Activated CD4-positive, alpha-beta T cell treated with anti-CD3 and anti-CD28 coated beads, Interleukin-2, amount 50 U/mL, for 24 hours (primary cell): Measurements from ENCODE around the gene BLCAP.
"Not testable (repeated sequence)": the region's sequence is repeated elsewhere in the genome, so short reads cannot be mapped to it uniquely, and the experiment has no call there.

Experiments used
- DNase-seq, 2 donors: peaks; one replicate each; pipeline ENCODE4 v3.0.0-alpha.2; 2020; ENCODE audit warnings: low read depth in 1 of 2, low spot score in 1 of 2

The BLCAP gene, protein sequence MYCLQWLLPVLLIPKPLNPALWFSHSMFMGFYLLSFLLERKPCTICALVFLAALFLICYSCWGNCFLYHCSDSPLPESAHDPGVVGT

DNA sequence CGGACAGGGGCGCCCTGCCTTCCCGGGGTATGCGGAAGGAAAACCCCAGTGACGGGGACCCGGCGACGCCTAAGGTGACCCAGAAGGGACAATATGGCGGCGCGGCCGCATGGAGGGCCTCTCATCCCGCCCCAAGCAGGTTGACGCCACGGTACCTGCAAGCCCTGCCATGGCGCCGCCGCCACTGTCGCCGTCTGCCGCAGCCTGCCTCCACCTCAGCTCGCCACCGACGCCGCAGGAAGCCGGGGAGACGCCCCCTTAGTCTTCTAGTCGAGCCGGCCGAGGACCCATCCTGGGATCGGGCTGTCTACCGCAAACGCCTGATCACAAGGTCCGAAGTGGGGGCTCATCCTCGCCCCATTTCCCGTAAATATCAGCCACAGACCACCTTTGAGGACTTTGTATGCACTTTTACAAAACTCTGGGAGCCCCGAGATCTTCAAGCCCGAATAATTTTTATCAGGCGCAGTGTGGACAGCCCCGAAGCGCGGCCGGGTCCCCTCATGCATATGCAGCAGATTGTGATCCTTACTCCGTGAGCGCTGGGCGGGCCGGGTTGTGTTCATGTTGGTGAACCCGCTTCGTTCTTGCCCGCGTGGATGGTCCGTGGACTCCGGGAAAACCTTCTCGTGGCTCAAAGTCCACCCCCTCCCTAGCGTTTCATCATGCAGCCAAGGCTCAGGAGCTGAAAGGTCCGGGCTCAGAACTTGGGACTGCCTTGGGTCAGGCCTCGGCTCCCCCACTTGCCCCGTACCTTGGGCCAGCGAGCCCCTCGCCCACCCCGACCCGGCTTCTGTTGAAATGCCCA lies at the start of gene BLCAP:
BLCAP (minus strand) TSS at position 239 of the 808 bp plus-strand sequence. CDS start 8,702 bp downstream, outside the sequence.
- DNase-seq: peak; percentile 90 to 91

DNA sequence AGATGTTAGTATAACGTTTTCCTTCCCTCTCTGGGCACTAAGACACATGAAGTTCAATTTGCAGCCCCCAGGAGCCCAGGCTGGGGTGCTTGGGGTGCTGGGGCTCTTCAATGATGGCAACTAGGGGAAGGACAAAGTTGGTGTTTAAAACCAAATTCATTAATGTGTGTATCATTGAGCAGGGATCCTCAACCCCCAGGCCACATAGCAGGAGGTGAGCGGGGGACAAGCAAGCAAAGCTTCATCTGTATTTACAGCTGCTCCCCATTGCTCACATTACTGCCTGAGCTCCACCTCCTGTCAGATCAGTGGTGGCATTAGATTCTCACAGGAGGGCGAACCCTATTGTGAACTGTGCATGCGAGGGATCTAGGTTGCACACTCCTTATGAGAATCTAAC lies 49.8 kb upstream of the BLCAP start:
- DNase-seq: not testable (repeated sequence)

DNA sequence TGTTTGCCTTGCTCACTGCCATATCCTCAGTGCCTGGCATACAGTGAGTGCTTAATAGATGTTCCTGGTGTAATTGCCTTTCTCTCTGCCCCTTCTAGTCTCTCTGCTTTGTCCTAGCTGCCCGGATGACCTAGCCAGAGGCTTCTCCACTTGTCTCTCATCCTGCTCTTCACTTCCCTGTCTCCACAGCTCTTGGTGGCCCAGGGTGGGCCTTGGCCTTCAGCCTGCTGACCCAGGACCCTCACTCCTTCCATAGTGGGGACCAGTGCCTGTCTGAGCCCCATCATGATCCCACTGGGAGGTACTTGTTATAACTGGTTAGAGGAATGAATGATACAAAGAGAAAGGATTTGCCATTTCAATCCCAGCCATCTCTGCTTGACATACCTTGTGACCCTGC lies 49.2 kb upstream of the BLCAP start:
- no peak for DNase-seq

DNA sequence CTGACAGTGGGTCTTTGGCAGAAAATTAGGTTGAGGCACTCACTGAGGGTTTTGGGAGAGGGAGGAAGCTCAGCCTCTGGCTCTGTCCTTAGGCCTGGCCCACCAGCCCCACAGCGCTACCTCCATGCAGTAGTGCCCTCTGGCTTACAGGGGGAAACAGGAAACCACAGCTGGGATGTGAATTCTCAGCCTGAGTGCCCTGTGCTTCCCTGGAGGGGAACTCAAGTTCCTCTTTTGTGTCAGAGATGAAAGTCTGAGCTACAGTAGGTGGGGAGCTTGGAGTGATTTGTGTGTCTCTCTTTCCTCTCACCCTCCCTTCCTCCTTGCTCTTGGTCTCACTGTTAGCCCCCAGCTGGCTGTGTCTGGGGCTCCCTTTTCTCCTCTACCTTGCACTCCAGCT lies 48.2 kb upstream of the BLCAP start:
- no peak for DNase-seq

DNA sequence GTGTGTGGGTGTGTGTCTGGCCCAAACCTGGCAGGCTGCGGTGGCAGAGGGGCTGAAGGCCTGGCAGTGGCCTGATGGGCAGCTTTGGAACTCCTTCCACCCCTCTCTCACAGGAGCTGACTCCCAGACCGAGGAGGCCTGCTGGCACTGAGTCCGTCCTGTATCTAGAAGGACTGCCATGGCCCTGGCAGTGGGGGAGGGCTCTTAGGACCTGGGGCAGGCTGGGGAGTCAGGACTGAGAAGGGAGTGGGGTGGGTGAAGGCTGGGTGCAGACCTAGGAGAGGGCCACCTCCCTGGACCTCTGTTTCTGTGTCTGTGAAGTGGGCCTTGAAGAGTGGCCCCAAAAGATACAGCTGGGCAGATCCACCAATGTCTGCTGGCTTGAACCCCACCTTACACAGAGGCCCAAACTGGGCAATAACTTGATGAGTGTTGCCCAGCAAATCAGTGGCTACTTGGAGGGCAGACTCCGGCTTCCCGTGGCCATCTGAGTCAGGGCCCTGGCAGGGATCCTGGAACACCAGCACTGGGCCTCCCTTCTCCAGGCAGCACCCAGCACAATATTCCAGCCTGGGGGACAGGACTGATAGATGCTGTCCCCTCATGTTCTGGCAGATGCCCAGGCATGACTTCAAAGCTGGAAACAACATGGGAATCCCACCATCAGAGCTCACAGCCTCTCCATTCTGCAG lies 46.7 kb upstream of the BLCAP start:
- DNase-seq: no peak

DNA sequence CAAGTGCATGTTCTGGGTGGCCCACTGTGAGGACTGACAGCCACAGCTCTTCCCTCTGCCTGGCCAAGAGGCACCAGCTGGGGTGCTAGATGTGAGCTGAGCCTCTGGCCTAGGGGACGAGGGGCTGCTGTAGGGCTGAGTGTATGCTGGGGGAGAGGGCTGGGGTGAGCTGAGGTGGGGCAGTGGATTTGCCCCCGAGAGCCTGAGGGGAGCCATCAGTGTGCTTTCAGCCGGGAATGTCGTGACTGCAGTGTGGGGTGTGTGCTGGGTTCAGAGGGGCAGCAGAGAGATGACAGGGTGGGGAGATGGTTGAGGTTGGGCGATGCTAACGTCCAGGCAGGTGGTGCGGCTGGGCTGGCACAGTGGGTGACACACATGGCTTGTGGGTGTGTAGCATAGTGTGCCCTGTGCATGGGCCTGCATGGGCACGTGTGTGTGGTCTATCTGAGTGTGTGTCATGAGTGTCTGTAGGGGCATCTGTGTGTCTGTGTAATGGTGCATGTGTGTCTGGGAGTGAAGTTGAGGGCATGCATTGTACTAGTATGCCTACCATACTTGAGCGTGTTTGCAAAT lies 46.0 kb upstream of the BLCAP start:
- no peak for DNase-seq

DNA sequence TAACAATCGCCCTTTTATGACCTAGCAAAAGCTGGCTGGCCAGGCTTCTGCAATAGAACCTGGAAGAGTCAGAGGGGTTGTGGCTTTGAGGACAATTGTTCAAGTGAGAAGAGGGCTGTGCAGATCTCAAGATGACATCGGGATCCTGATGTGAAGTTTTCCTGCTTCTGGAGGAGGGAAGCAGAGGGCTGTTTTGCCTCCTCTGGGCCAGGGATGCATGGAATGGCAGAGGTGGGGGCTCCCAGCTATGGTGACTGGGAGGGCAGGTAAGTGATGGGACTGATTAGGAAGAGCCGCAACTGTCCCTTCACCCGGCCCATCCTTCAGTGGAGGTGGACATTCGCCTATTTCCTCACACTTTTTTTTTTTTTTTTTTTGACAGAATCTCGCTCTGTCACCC lies 43.4 kb upstream of the BLCAP start:
- no peak for DNase-seq

DNA sequence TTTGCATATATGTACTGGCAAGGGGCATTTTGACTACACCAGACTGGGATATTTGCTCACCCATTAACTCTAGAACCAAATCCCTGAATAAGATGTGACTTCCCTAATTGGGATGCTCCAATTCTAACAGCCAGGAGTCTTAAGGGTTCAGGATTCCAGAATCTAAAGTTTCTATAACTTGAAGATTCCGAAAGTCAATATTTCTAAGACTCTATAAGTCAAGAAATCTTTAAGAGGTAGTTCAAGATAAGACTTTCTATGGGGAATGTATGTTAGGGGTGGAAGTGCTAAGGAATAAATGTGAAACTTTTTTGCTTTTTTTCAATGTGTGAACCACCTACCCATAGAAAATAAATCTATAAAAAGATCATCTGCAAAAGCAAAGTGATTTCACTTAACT lies 42.7 kb upstream of the BLCAP start:
- no peak for DNase-seq

DNA sequence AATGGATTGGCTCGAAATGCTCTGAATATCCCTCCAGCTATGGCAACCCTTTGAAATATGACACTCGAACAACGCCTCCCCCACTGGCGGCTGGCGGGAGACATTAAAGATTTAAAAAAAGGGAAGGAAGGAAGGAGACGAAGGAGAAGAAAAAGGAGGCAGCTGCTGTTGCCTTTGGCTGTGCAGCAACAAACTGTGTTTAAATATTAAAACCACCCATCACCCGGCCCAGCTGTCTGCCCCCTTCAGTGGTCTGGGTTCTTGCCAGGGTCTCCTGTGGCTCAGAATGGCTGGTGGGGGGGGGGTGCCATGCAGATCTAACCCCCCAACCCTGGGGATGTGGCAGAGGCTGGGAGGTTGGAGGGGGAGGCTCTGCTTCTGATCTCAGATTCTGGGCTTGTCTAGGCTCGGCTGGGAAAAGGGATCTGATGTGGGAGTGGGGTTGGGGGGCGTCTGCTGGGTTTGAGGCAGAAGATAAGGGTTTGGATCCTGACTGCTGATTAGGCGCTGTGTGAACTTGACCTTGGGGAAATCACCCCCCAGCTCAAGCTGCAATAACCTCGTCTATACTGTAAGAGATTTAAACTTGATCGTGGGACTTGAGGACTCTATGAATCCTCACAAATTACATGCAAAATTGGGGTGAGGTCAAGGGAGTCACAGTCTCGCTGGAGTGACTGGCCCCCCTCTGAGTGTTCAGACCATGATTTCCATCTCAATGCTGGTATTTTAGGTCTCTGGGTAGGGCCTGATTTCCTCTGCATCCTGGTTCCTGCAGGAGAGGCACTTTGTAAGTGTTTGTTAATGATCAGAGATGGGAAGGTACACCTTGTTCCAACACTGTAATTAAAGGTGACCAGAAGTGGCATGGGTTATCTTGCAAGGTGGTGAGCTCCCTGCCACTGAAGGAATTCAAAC lies 40.3 kb upstream of the BLCAP start:
- no peak for DNase-seq

DNA sequence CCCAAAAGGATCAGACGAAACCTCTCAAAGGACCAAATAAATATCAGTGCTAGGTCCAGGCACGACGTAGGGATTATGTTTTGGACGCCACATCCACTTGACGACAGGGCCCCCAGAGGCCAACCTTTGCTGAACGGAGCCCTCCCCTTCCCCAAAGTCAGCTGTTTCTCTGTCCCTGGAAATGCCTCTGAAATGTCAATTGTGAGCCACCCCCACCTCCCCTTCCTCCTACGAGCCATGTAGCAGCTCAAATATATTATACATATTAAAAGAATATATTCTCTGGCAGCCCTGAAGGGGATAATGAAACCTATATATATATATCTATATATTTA lies 39.6 kb upstream of the BLCAP start:
- no peak for DNase-seq

DNA sequence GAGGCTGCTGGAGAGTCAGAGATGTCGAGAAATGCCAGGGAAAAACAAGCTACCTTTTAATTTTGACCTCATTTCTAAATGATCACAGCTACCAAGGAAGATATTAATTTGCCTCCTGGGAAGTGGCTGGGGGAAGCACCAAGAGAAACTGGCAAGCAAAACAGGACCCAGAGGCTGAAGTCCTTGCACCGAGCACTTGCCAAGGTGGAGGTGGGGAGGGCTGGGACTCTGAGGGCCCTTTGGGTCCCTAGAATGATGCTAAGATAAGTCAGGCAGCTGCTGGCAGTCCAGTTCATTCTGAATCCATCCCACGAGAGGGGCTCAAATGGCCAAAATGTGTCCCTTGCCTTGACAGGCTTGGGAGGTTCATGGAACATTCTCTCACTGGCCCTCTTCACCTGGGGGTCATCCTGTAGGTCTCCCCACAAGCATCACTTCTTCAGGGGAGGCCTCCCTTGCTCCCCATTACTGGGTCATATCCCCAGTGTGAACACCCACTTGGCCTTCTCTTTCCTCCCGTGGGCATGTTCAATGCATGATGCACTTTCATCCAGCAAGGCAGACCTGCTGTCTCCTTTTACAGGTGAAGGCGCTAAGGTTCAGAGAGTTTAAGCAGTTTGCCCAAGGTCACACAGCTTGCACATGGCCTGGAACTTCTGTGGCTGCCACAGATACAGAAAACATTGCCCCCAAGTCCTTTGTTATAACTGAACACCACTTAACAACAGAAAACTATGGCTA lies 39.1 kb upstream of the BLCAP start:
- no peak for DNase-seq

DNA sequence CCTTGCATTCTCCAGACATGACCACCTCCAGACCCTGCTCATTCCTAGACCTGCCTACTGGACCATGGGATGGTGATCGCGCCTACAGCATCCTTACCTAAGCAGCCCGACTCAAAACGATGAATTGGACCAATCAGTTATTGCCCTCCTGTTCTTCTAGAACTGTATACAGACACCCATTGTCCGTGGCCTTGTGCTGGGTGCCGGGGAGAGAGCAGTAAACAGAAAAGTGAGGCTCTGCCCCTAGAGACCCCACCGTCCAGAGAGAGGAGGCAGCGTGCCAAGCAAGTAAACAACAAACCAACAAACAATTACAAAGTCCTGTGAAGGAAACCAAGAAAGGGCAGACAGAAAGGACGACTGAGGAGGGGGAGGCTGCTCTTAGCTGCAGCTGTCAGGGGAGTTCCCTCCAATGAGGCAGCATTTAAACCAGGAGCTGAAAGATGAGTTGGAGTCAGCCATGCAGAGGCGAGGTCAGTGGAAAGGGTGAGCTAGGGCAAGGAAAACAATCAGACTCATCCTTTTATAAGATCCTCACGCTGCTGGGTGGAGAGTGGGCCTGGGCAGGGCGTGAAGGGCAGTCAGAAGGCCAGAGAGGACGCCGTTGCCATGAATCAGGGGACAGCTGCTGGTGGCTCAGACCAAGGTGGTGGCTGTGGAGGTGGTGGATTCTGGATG lies 37.6 kb upstream of the BLCAP start:
- no peak for DNase-seq

DNA sequence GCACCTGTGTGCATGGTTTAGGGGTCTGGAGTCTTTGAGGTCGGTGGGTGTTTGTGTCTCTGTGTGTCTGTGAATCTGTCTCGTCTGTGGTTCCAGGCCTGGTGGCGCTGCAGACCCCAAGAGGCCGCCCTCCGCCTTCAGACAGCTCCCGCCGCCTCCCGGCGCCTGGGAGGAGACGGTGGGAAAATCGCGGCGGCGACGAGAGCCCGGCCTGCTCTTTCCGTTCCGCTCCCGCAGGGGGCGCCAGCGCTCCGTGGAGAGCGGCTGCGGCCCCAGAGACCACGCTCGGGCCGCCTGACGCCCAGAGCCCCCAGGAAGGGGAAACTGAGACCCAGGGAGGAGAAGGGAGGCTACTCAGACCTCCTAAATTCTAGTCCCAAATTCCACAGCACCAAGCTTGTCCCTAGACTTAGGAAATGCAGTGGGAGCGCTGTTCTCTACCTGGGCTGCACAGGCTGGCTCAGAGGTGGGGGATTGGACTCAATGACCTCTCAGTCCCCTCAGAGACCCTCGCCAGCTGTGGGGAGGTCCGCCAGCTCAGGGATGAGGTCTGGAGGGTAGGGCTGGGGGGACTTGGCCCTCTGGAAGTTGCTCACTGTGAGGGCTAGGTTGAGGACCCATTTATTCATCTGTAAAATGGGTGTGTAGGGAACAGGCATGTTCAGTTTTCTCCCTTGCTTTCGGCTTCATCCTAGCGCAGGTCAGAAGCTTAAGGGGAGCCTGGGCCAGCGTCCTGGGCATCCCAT lies 36.9 kb upstream of the BLCAP start:
- peak; percentile 11 to 12 for DNase-seq

DNA sequence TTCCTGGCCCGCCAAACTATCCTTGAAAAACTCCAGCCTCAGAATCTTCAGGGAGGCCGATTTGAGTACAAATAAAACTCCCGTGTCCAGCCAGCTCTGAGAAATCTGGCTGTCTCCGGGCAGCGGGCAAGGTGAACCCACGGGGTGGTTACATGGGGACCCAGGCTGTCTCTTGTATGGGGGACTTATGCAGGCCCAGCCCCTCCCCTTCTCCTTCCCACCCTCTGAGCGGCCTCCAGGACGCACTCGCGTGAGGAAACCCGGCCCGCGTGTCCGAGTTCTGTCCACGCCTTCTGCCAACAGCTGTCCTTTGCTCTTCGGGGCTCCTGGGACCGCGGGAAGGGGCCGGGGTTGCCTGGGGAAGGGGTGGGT lies 36.3 kb upstream of the BLCAP start:
- DNase-seq: no peak

DNA sequence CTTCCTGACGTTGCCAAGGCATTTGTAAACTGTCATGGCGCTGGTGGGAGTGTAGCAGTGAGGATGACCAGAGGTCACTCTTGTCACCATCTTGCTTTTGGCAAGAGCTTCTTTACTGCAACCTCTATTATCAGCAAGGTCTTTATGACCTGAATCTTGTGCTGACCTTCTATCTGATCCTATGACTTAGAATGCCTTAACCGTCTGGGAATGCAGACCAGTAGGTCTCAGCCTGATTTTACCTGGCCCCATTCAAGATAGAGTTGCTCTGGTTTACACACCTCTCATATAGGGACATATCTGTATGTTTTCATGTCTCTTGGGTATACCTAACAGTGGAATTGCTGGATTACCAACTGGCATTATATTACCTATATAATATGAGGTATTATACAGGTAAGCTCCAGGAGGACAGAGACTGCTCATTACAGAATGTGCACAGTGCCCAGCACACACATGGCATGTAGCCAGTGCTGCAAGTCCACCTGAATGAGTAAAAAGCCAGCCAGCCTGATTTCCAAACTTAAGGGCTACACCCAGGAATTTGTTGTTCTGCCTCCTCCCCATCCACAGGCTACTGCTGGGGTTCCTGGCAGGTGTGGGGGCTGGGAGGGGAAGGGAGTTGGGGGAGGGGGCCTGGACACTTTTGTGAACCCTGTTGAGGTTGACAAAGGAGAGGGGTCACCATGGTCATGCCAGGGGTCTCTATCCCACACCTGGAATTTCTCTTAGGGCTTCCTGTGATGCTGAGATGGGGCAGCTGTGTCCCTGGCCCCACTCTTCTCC lies 35.2 kb upstream of the BLCAP start:
- DNase-seq: no peak

DNA sequence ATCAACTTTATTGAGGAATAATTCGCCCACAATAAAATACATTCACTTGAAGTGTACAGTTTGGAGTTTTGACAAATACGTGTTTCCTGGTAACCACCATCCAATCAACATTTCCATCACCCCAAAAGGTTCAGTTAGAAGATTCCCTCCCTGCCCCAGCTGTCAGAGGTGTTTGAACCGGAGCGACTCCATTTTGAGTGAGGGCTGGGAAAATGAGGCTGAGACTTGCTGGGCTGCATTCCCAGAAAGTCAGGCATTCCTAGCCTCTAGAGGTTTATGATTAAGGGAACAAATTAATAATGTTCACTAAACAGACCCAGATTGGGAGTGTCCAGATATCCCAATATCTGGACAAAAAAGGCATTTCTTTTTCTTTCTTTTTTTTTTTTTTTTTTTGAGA lies 33.0 kb upstream of the BLCAP start:
- DNase-seq: no peak

DNA sequence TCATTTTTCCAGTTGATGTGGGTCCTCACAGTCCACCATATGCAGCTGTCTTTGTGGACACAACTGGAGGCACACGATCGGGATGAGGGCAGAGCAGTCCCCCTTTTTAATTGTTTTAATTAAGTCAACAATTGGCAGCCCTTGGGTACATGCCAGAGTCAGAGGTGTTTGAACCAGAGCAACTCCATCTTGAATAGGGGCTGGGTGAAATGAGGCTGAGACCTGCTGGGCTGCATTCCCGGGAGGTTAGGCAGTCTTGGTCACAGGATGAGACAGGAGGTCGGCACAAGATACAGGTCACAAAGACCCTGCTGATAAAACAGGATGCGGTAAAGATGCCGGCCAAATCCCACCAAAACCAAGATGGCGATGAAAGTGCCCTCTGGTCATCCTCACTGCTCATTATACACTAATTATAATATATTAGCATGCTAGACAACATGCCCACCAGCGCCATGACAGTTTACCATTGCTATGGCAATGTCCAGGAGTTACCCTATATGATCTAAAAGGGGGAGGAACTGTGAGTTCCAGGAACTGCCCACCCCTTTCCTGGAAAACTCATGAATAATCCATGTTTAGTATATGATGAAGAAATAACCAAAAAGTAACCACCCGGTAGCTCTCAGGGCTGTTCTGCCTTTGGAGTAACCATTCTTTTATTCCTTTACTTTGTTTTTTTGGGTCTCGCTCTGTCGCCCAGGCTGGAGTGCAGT lies 31.8 kb upstream of the BLCAP start:
- no peak for DNase-seq

DNA sequence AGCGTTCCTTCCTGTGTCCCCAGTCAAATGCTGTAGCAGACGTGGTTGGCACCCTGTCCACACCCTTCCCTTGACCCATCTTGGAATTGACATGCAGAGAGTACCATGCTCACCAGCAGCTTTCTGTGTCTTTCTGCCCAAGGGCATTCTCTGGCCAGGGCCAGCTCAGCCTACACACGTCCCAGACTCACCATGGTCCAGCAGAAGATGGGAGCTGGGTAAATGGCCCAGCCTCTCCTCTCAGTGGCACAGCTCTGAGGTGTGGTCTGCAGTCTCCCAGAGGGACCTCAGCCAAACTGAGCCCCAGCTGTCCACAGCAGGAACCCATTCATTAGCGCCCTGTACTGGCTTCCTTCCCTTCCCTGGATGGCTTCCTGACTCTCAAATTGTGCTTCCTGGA lies 31.1 kb upstream of the BLCAP start:
- DNase-seq: no peak
